Kidney (tissue), 14 donors: ENCODE measurements around the gene MAD2L2. TPM values are rescaled to one million over a fixed set of nuclear protein-coding genes. Genes with fewer than 3 reads are reported as not detected.

Source experiments
- DNase-seq, 5 donors: peaks; one replicate each; pipeline ENCODE4 v3.0.0-alpha.2; 2013 to 2020
- FAIRE-seq: peaks from 2 replicates; lab custom pipeline; 2012; peaks lifted over from hg19 to GRCh38; lab: Jason Lieb, UNC
- H3K27ac ChIP-seq, 2 donors: one replicate each; pipeline ENCODE4 v1.7.0; 2013; ENCODE audit warnings: low read depth in 2 of 2, low read length in 2 of 2, inconsistent platforms in 1 of 2
- H3K27me3 ChIP-seq: one replicate; pipeline ENCODE4 v1.7.1; 2013; ENCODE audit warnings: low read length, inconsistent platforms; ENCODE audit not compliant: control insufficient read depth, insufficient read depth
- H3K36me3 ChIP-seq, 3 donors: one replicate each; pipeline versions ENCODE4 v1.7.0 to v1.7.1; 2013; ENCODE audit warnings: low read length in 3 of 3, control low read depth in 1 of 3, inconsistent platforms in 1 of 3; ENCODE audit not compliant: insufficient read depth in 3 of 3, control insufficient read depth in 2 of 3
- H3K4me1 ChIP-seq, 3 donors: one replicate each; pipeline versions ENCODE4 v1.7.0 to v1.7.1; 2013; ENCODE audit warnings: low read length in 3 of 3, inconsistent platforms in 1 of 3, low read depth in 1 of 3; ENCODE audit not compliant: control insufficient read depth in 2 of 3, insufficient read depth in 2 of 3
- H3K4me3 ChIP-seq, 3 donors: one replicate each; pipeline versions ENCODE4 v1.7.0 to v1.8.1; 2013; ENCODE audit warnings: low read length in 3 of 3, control low read depth in 1 of 3, inconsistent platforms in 1 of 3
- H3K9ac ChIP-seq, 3 donors: one replicate each; pipeline versions ENCODE4 v1.7.0 to v1.7.1; 2013; ENCODE audit warnings: low read length in 3 of 3, control low read depth in 1 of 3, inconsistent platforms in 1 of 3
- H3K9me3 ChIP-seq, 3 donors: one replicate each; pipeline versions ENCODE4 v1.7.0 to v1.7.1; 2013; ENCODE audit warnings: low read length in 3 of 3, control low read depth in 1 of 3, inconsistent platforms in 1 of 3; ENCODE audit not compliant: control insufficient read depth in 2 of 3, insufficient read depth in 1 of 3
- intact Hi-C: fragments of 100-400 bp; cut with DNase I; formaldehyde crosslinking; loops from one replicate; pipeline ENCODE4 v1.11.1; 2022
- polyA plus RNA-seq: library from polyadenylated mRNA; stranded (reverse); fragments of 350-450 nt; fragmentation: Illumina TruSeq; extraction: RNeasy Lipid Tissue Mini Kit (QIAGEN cat#74804); gene quantifications from one replicate; pipeline ENCODE4 v1.2.3, GENCODE V29; 2014; ENCODE audit warnings: low read depth, low replicate concordance; ENCODE audit not compliant: insufficient read depth
- total RNA-seq: library from RNA; stranded (reverse); fragmentation: NEBNext Ultra II Directional; extraction: Animal tissue kit (Norgen Biotek cat#: 25700); gene quantifications from one replicate; pipeline ENCODE4 v1.2.1, GENCODE V29; 2021
- TF ChIP-seq, protein P1 (sequence below): IDR thresholded peaks from 3 replicates; pipeline ENCODE4 v1.5.1; 2012; ENCODE audit warnings: mild to moderate bottlenecking, moderate library complexity, borderline replicate concordance; ENCODE audit not compliant: insufficient read depth; ENCODE audit errors: extremely low read depth
- donor health status: control.
- donor health status: control.
- donor health status: control.
- donor health status: control.
- donor health status: control.
- donor health status: DM: yes; HTN: yes; CAD: no.
- donor health status: Normal renal cell carcinoma (clear cell type).

Gene MAD2L2
- total and polyA plus RNA-seq, 2 donors from 2014 or later, result 36.8 to 51.7 TPM

DNA sequence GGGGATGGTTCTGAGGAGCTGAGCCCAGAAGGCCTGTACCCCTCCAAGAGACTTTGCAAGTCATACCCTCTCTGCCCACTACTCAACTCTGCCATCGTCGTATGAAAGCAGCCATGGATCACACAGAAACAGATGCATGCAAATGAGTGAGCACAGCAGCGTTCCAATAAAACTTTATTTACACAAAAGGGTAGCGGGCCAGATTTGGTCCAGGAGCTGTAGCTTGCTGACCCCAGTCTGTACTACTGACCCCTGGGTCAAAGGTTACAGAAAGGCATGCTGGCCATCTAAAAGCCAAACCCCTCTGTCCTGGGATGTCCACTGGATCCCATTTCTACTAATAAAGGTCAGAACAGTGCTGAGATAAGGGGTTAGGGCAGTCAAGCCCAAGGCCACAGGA is 46.2 kb upstream of the MAD2L2 start:
- Histone ChIP-seq H3K9ac (no peak overlapping the region), H3K9me3 (no peaks in the 10 kb centered on the region), H3K4me1 (peaks cover 0 to 10% (median 2%) of the 10 kb centered on the region in 3 donors), H3K4me3 (no peak overlapping the region), H3K27me3 (no peaks in the 10 kb centered on the region), H3K36me3 (no peaks in the 10 kb centered on the region), H3K27ac (no peak overlapping the region)
- DNase-seq, result no peak
- TF ChIP-seq, protein P1, sequence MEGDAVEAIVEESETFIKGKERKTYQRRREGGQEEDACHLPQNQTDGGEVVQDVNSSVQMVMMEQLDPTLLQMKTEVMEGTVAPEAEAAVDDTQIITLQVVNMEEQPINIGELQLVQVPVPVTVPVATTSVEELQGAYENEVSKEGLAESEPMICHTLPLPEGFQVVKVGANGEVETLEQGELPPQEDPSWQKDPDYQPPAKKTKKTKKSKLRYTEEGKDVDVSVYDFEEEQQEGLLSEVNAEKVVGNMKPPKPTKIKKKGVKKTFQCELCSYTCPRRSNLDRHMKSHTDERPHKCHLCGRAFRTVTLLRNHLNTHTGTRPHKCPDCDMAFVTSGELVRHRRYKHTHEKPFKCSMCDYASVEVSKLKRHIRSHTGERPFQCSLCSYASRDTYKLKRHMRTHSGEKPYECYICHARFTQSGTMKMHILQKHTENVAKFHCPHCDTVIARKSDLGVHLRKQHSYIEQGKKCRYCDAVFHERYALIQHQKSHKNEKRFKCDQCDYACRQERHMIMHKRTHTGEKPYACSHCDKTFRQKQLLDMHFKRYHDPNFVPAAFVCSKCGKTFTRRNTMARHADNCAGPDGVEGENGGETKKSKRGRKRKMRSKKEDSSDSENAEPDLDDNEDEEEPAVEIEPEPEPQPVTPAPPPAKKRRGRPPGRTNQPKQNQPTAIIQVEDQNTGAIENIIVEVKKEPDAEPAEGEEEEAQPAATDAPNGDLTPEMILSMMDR, result no peak
- intact Hi-C loops, result no loop called here
- no peak for FAIRE-seq

DNA sequence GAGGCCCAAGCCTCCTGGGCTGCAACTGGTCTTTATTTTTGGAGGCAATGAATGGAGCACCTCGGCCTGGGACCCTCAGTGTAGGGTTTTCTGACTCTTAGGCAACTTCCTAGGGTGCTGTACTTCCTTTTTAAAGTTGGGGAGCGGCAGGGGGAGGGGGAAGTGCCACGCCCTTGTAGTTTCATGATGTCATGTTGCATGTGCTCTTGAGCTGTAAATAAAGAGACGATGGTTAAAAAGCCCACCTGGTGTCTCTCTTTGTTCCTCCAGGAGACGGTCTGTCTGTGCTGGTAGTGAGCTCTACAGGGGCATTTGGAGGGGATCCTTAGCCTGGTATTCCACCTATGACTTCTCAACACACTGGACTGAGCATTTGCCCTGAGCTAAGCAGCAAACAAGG is 44.7 kb upstream of the MAD2L2 start:
- Histone ChIP-seq H3K9ac (no peak overlapping the region), H3K9me3 (no peaks in the 10 kb centered on the region), H3K27ac (no peak overlapping the region), H3K36me3 (no peaks in the 10 kb centered on the region), H3K4me1 (peaks cover 0 to 6% (median 0%) of the 10 kb centered on the region in 3 donors), H3K4me3 (no peak overlapping the region), H3K27me3 (no peaks in the 10 kb centered on the region)
- no peak for FAIRE-seq
- no peak for DNase-seq
- intact Hi-C loops, result no loop called here
- TF ChIP-seq, protein P1, result no peak

DNA sequence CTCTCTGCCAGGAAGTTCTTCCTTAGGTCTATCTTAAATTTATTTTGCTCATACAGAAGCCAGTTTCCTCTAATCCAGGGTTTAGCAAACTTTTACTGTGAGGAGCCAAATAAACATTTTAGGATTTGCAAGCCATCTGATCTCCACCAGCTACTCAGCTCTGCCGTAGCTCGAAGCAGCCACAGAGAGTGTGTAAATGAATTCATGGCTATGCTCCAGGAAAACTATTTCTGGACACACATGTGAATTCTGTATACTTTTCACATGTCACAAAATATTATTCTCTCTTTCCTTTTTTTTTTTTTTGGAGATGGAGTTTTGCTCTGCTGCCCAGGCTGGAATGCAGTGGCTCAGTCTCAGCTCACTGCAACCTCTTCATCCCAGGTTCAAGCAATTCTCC is 41.6 kb upstream of the MAD2L2 start:
- intact Hi-C loops, result no loop called here
- H3K4me1 ChIP-seq, result peaks cover 0 to 6% (median 0%) of the 10 kb centered on the region in 3 donors

More for the DNA sequence above, 41.6 kb upstream of the MAD2L2 start:
- H3K27ac ChIP-seq, result no peak overlapping the region
- TF ChIP-seq, protein P1, result no peak
- FAIRE-seq (no peak), DNase-seq (no peak)
- H3K4me3 ChIP-seq, result no peak overlapping the region
- no peaks in the 10 kb centered on the region for H3K36me3 ChIP-seq
- no peaks in the 10 kb centered on the region for H3K9me3 ChIP-seq
- H3K9ac ChIP-seq, result no peak overlapping the region
- H3K27me3 ChIP-seq, result no peaks in the 10 kb centered on the region
